Esophagus squamous epithelium (tissue), 5 donors: ENCODE results near the gene DAZAP2. TPM values are rescaled to one million over a fixed set of nuclear protein-coding genes. Genes with fewer than 3 reads are reported as not detected.
"Not testable (repeated sequence)": the region's sequence is repeated elsewhere in the genome, so short reads cannot be mapped to it uniquely, and the experiment has no call there.

Experiments
- DNase-seq: peaks from one replicate; lab custom pipeline; 2025; lab: John Stamatoyannopoulos, UW
- H3K27ac ChIP-seq, 4 donors: fragments of 200-600 bp; sonication (generic); one replicate each; pipeline ENCODE4 v1.5.1; 2016 to 2019; ENCODE audit warnings: mild to moderate bottlenecking in 1 of 4
- H3K27me3 ChIP-seq, 4 donors: fragments of 200-600 bp; sonication (generic); 1 replicate in 3 of 4; 2 replicates in 1 of 4; pipeline versions ENCODE4 v1.5.1 to v1.6.0; 2017 to 2021; ENCODE audit warnings: antibody characterized with exemption in 1 of 4
- H3K36me3 ChIP-seq, 3 donors: fragments of 200-600 bp; sonication (generic); one replicate each; pipeline ENCODE4 v1.5.1; 2016 to 2019
- H3K4me1 ChIP-seq, 3 donors: fragments of 200-600 bp; sonication (generic); one replicate each; pipeline ENCODE4 v1.5.1; 2017 to 2019
- H3K4me3 ChIP-seq, 4 donors: fragments of 200-600 bp; sonication (generic); 1 replicate in 3 of 4; 2 replicates in 1 of 4; pipeline ENCODE4 v1.5.1; 2016 to 2019; ENCODE audit warnings: mild to moderate bottlenecking in 2 of 4, moderate library complexity in 1 of 4
- H3K9me3 ChIP-seq, 3 donors: fragments of 200-600 bp; sonication (generic); one replicate each; pipeline ENCODE4 v1.5.1; 2016 to 2019
- POLR2A ChIP-seq, 4 donors: fragments of 450-650 bp; IDR thresholded peaks; one replicate each; pipeline ENCODE4 v1.6.1; 2017; ENCODE audit warnings: antibody characterized with exemption in 4 of 4, mild to moderate bottlenecking in 4 of 4, moderate library complexity in 3 of 4
- WGBS, 2 donors: methylation state at CpG; one replicate each; pipeline ENCODE4 v1.1.5; 2018; 5-methylcytosine and 5-hydroxymethylcytosine counted together
- intact Hi-C: fragments of 100-400 bp; cut with DNase I; formaldehyde crosslinking; loops from one replicate; pipeline ENCODE4 v1.15.0; 2022
- total RNA-seq, 4 donors: library from RNA; depleted of rRNA; stranded (reverse); fragments of >200 nt; gene quantifications; one replicate each; pipeline ENCODE4 v1.1.0, GENCODE V29; 2016
- TF ChIP-seq, protein P1 (sequence below), 6 experiments: fragments of 450-650 bp in 4 of 6; fragments of 200-600 bp in 2 of 6; sonication (generic) in 2 of 6; IDR thresholded peaks; one replicate each; pipeline ENCODE4 v1.5.1; 2016 to 2019; ENCODE audit warnings: antibody characterized with exemption in 6 of 6, mild to moderate bottlenecking in 4 of 6, moderate library complexity in 4 of 6
- donor health status: DM: yes; HTN: yes; CAD: no.

Gene DAZAP2
- total RNA-seq, 4 donors from 2014 or later, result 156 to 261 (median 188) TPM

DNA sequence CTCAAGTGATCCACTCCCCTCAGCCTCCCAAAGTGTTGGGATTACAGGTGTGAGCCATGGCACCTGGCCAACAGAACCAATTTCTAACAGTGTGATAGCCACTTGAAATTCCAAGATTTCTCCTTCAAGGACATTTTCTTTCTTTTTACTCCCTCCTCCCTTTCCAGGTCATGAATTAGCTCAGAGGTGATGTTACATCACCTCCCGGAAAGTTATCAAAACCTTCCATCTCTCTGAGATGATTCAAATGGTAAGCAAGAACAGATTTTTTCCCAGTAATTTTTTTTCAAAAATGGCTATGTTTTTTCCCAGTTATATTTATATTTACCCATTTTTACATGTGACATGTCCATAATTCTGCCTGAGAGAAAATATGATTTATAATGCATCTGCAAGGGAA lies 47.2 kb downstream of the DAZAP2 start:
- Histone ChIP-seq H3K9me3 (no peaks in the 10 kb centered on the region), H3K36me3 (no peaks in the 10 kb centered on the region), H3K4me3 (no peak overlapping the region), H3K27me3 (no peaks in the 10 kb centered on the region), H3K27ac (no peak overlapping the region), H3K4me1 (no peaks in the 10 kb centered on the region)
- 73 to 88% methylated on average over 1 of the region's 1 CpG for WGBS, 2 donors
- TF ChIP-seq POLR2A (IDR thresholded peaks at IDR 0.05), result no peak
- TF ChIP-seq, protein P1, sequence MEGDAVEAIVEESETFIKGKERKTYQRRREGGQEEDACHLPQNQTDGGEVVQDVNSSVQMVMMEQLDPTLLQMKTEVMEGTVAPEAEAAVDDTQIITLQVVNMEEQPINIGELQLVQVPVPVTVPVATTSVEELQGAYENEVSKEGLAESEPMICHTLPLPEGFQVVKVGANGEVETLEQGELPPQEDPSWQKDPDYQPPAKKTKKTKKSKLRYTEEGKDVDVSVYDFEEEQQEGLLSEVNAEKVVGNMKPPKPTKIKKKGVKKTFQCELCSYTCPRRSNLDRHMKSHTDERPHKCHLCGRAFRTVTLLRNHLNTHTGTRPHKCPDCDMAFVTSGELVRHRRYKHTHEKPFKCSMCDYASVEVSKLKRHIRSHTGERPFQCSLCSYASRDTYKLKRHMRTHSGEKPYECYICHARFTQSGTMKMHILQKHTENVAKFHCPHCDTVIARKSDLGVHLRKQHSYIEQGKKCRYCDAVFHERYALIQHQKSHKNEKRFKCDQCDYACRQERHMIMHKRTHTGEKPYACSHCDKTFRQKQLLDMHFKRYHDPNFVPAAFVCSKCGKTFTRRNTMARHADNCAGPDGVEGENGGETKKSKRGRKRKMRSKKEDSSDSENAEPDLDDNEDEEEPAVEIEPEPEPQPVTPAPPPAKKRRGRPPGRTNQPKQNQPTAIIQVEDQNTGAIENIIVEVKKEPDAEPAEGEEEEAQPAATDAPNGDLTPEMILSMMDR (IDR thresholded peaks at IDR 0.05), result no peak
- intact Hi-C loops, result no loop called here
- no peak for DNase-seq

- DNase-seq, intact Hi-C loops, H3K9me3 ChIP-seq, H3K27me3 ChIP-seq, H3K36me3 ChIP-seq, H3K4me1 ChIP-seq, H3K4me3 ChIP-seq, H3K27ac ChIP-seq: not testable (repeated sequence)
- WGBS, 2 donors, result 75 to 81% methylated on average over 6 to 7 of the region's 9 CpGs
These were observed 53.2 kb downstream of the DAZAP2 start for GRCh38 chr12:51291603-51292513.

Other genes starting within 250 kb of the DAZAP2 start
- gene SLC11A2, start 212.4 kb upstream of the DAZAP2 start, total RNA-seq, result 10 to 100 TPM; 23.6 to 78.9 (median 39.9) TPM
- 10 to 100 TPM; 19.1 to 55.3 (median 35.1) TPM for gene LETMD1, start 190.5 kb upstream of the DAZAP2 start, total RNA-seq
- 10 to 100 TPM in 2 of 4 donors, 1 to 10 TPM in 2; 7.4 to 14.7 (median 10.4) TPM for gene CSRNP2, start 155.2 kb upstream of the DAZAP2 start, total RNA-seq
- 10 to 100 TPM; 10.8 to 12.0 (median 11.7) TPM for gene TFCP2, start 65.7 kb upstream of the DAZAP2 start, total RNA-seq
- gene POU6F1, start 20.8 kb upstream of the DAZAP2 start, total RNA-seq, result 1 to 10 TPM in 2 of 4 donors, under 1 TPM in 2; 0.42 to 5.9 (median 1.7) TPM
- 100 to 1,000 TPM in 3 of 4 donors, 10 to 100 TPM in 1; 97.8 to 169 (median 124) TPM for gene SMAGP, start 31.6 kb downstream of the DAZAP2 start, total RNA-seq
- 1 to 10 TPM; 1.7 to 5.5 (median 3.3) TPM for gene BIN2, start 85.3 kb downstream of the DAZAP2 start, total RNA-seq
- not detected for gene CELA1, start 107.9 kb downstream of the DAZAP2 start, total RNA-seq
- gene GALNT6, start 152.6 kb downstream of the DAZAP2 start, total RNA-seq, result 10 to 100 TPM in 2 of 4 donors, 1 to 10 TPM in 2; 1.7 to 26.7 (median 10.2) TPM
- gene SLC4A8, start 186.0 kb downstream of the DAZAP2 start, total RNA-seq, result under 1 TPM; 0.04 to 0.22 (median 0.15) TPM